Keratinocyte (primary cell): Measurements from ENCODE around the gene ELMO3. TPM values are rescaled to one million over a fixed set of nuclear protein-coding genes. Genes with fewer than 3 reads are reported as not detected.

Source experiments
- DNase-seq: peaks from one replicate; pipeline ENCODE4 v3.0.0-alpha.2; 2011; ENCODE audit warnings: low read depth, missing footprints, low spot score
- FAIRE-seq: peaks from 2 replicates; lab custom pipeline; 2011; peaks lifted over from hg19 to GRCh38; lab: Jason Lieb, UNC
- H2AFZ ChIP-seq: 2 replicates; pipeline ENCODE4 v1.6.0; 2012; ENCODE audit warnings: low read length, control low read depth, inconsistent platforms; ENCODE audit not compliant: control insufficient read depth
- H3K27ac ChIP-seq: 2 replicates; pipeline ENCODE4 v1.5.1; 2011; ENCODE audit warnings: low read length; ENCODE audit not compliant: control insufficient read depth, insufficient read depth
- H3K27me3 ChIP-seq: 3 replicates; pipeline ENCODE4 v1.6.0; 2011; ENCODE audit warnings: low read length; ENCODE audit not compliant: control insufficient read depth, insufficient read depth; ENCODE audit errors: extremely low read depth
- H3K36me3 ChIP-seq, 2 experiments: 2 replicates in 1 of 2; 3 replicates in 1 of 2; pipeline ENCODE4 v1.5.1; 2011; ENCODE audit warnings: low read length in 2 of 2, mild to moderate bottlenecking in 1 of 2; ENCODE audit not compliant: control insufficient read depth in 2 of 2, insufficient read depth in 2 of 2; ENCODE audit errors: extremely low read depth in 1 of 2
- H3K4me1 ChIP-seq: 3 replicates; pipeline ENCODE4 v1.5.1; 2011; ENCODE audit warnings: low read length; ENCODE audit not compliant: control insufficient read depth, insufficient read depth; ENCODE audit errors: extremely low read depth
- H3K4me2 ChIP-seq: 3 replicates; pipeline ENCODE4 v1.6.0; 2011; ENCODE audit warnings: low read depth, low read length; ENCODE audit not compliant: control insufficient read depth, insufficient read depth; ENCODE audit errors: extremely low read depth
- H3K4me3 ChIP-seq, 3 experiments: fragments of 200-600 bp in 1 of 3; sonication (generic) in 1 of 3; 2 replicates in 2 of 3; 3 replicates in 1 of 3; pipeline ENCODE4 v1.5.1; 2011 to 2016; ENCODE audit warnings: low read length in 3 of 3, mild to moderate bottlenecking in 3 of 3, control low read depth in 2 of 3, inconsistent platforms in 1 of 3, low read depth in 1 of 3, mixed read lengths in 1 of 3, mixed run types in 1 of 3, moderate library complexity in 1 of 3; ENCODE audit not compliant: control insufficient read depth in 2 of 3, insufficient read depth in 2 of 3; ENCODE audit errors: extremely low read depth in 1 of 3
- H3K79me2 ChIP-seq: 2 replicates; pipeline ENCODE4 v1.6.0; 2012; ENCODE audit warnings: low read length; ENCODE audit not compliant: control insufficient read depth, insufficient read depth
- H3K9ac ChIP-seq: 3 replicates; pipeline ENCODE4 v1.6.0; 2011; ENCODE audit warnings: low read length; ENCODE audit not compliant: control insufficient read depth, insufficient read depth; ENCODE audit errors: extremely low read depth
- H3K9me1 ChIP-seq: 3 replicates; pipeline ENCODE4 v1.6.0; 2011; ENCODE audit warnings: low read length; ENCODE audit not compliant: control insufficient read depth, insufficient read depth; ENCODE audit errors: extremely low read depth
- H3K9me3 ChIP-seq: 2 replicates; pipeline ENCODE4 v1.5.1; 2012; ENCODE audit warnings: low read depth, low read length; ENCODE audit not compliant: control insufficient read depth
- H4K20me1 ChIP-seq: 3 replicates; pipeline ENCODE4 v1.6.0; 2011; ENCODE audit warnings: low read length; ENCODE audit not compliant: control insufficient read depth, insufficient read depth; ENCODE audit errors: extremely low read depth
- EZH2 ChIP-seq: IDR thresholded peaks from one replicate; pipeline ENCODE4 v1.6.1; 2012; ENCODE audit warnings: inconsistent platforms, mild to moderate bottlenecking, low read length, moderate library complexity
- dilution Hi-C: fragments of 300-500 bp; cut with MboI; formaldehyde crosslinking; loops from one replicate; pipeline ENCODE4 v1.7.0; 2020; ENCODE audit warnings: low sequenced_read_pairs; ENCODE audit not compliant: extremely low pct_ligation_motif_present
- polyA plus RNA-seq, 5 experiments: library from polyadenylated mRNA; depleted of rRNA in 3 of 5; stranded (reverse) in 3 of 5; stranded (forward) in 1 of 5; unstranded in 1 of 5; fragments of >200 nt; gene quantifications; 1 replicate in 1 of 5; 2 replicates in 3 of 5; 3 replicates in 1 of 5; pipeline versions ENCODE4 v1.2.1 to v1.2.3, GENCODE V29; 2011 to 2012; ENCODE audit warnings: missing spikeins in 2 of 5, low read depth in 1 of 5, low replicate concordance in 1 of 5
- TF ChIP-seq, protein P1 (sequence below), 3 experiments: IDR thresholded peaks in 1 of 3; conservative IDR thresholded peaks in 1 of 3; optimal IDR thresholded peaks in 1 of 3; 2 replicates in 2 of 3; 3 replicates in 1 of 3; pipeline versions ENCODE3 to v1.5.1; 2011; ENCODE audit warnings: low read length in 3 of 3, mild to moderate bottlenecking in 3 of 3, moderate library complexity in 2 of 3, control low read depth in 1 of 3, inconsistent platforms in 1 of 3; ENCODE audit not compliant: insufficient read depth in 2 of 3; ENCODE audit errors: extremely low read depth in 1 of 3

Gene ELMO3
- polyA plus RNA-seq, 1 donor (not counting 4 experiments of a cell fraction or from before 2014, with no cell fraction given): 21.0 TPM

DNA sequence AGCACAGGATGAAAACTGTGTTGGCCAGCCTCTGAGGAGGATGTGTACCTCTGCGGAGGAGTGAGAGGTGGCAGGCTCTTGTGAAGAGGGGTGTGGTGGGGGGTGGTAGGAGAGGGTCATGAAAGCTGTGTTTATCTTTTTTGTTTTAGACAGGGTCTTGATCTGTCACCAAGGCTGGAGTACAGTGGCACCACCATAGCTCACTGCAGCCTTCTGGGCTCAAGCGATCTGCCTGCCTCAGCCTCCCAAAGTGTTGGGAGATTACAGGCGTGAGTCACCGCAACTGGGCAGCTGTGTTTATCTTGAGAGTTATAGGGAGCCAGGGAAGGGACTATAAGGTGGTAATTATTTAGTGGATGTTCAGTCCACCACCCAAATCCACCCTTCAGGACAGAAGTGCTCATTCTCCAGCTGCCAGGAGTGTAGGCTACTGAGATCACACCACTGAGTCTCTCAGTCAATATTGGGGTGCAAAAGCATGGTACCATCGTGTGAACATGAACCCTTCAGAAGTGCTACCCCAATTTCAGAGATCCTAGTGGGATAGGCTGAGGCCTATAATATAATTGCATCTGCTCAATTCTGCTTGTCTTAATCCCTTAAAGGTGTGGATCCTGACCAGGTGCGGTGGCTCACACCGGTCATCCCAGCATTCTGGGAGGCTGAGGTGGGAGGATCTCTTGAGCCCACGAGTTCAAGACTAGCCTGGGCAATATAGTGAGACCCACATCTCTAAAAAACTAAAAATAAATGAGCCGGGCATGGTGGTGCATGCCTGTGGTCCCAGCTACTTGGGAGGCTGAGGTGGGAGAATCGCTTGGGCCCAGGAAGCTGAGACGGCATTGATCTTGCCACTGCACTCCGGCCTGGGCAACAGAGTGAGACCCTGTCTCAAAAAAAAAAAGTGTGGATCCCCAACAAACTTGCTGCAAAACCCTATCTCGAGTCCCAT lies 8.2 kb upstream of the ELMO3 start:
- no peak overlapping the region for H3K27ac ChIP-seq
- TF ChIP-seq, protein P1, sequence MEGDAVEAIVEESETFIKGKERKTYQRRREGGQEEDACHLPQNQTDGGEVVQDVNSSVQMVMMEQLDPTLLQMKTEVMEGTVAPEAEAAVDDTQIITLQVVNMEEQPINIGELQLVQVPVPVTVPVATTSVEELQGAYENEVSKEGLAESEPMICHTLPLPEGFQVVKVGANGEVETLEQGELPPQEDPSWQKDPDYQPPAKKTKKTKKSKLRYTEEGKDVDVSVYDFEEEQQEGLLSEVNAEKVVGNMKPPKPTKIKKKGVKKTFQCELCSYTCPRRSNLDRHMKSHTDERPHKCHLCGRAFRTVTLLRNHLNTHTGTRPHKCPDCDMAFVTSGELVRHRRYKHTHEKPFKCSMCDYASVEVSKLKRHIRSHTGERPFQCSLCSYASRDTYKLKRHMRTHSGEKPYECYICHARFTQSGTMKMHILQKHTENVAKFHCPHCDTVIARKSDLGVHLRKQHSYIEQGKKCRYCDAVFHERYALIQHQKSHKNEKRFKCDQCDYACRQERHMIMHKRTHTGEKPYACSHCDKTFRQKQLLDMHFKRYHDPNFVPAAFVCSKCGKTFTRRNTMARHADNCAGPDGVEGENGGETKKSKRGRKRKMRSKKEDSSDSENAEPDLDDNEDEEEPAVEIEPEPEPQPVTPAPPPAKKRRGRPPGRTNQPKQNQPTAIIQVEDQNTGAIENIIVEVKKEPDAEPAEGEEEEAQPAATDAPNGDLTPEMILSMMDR (optimal IDR thresholded peaks at IDR 0.05 in 1 of 3, IDR thresholded peaks at IDR 0.05 in 1 of 3, conservative IDR thresholded peaks at IDR 0.05 in 1 of 3; ENCODE audit: extremely low read depth in 1 of 3, insufficient read depth in 2 of 3, low read length in 3 of 3): no peak
- TF ChIP-seq EZH2: no peak
- no peak overlapping the region for H3K4me2 ChIP-seq
- no peaks in the 10 kb centered on the region for H3K27me3 ChIP-seq
- H3K79me2 ChIP-seq: peaks cover 36% of the 10 kb centered on the region
- peaks cover 4% of the 10 kb centered on the region for H4K20me1 ChIP-seq
- peaks cover 15% of the 10 kb centered on the region for H3K4me1 ChIP-seq
- no peak for FAIRE-seq
- no peak overlapping the region for H2AFZ ChIP-seq
- H3K36me3 ChIP-seq: peaks cover 17 to 23% of the 10 kb centered on the region in 2 experiments
- H3K4me3 ChIP-seq: no peak overlapping the region
- no peak for DNase-seq
- H3K9me1 ChIP-seq: peaks cover 4% of the 10 kb centered on the region
- H3K9ac ChIP-seq: no peak overlapping the region
- H3K9me3 ChIP-seq: no peaks in the 10 kb centered on the region
- dilution Hi-C loops: no loop called here

DNA sequence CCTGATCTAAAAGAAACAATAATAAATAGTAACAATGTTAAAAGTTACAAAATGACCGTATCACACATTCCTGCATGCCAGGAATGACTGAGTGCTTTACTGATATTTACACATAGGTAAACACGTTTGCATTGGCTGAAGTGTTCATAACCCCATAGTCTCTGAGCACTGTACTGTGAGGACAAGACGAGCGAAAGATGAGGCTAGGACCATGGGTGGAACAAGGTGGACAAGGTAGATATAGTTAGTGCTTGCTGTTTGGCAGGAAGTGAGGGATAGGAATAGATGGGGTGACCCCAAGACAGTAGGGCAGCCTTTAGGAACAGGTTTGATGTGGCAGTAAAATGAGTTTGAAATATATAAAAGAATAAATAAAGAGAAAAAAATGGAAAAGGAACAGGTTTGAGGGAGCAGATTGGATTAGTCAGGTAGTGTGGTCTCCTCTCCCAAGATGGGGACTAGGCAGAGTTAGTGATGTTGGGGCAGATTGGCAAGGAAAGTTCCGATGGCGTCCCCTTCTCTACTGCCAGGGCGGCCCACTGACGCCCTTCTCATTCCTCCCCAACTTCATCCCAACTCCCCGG lies 7.4 kb upstream of the ELMO3 start:
- Histone ChIP-seq H3K36me3 (peaks cover 22 to 31% of the 10 kb centered on the region in 2 experiments), H3K9ac (peak overlapping the region; percentile 89), H3K9me3 (no peaks in the 10 kb centered on the region), H4K20me1 (peaks cover 4% of the 10 kb centered on the region), H3K4me3 (peak overlapping the region in 2 of 3 experiments; percentile 47 to 85), H3K27me3 (no peaks in the 10 kb centered on the region), H2AFZ (peak overlapping the region; percentile 65), H3K9me1 (peaks cover 2% of the 10 kb centered on the region), H3K4me2 (peak overlapping the region; percentile 69), H3K27ac (no peak overlapping the region), H3K4me1 (peaks cover 15% of the 10 kb centered on the region), H3K79me2 (peaks cover 41% of the 10 kb centered on the region)
- FAIRE-seq: no peak
- TF ChIP-seq EZH2: no peak
- TF ChIP-seq, protein P1 (optimal IDR thresholded peaks at IDR 0.05 in 1 of 3, IDR thresholded peaks at IDR 0.05 in 1 of 3, conservative IDR thresholded peaks at IDR 0.05 in 1 of 3; ENCODE audit: extremely low read depth in 1 of 3, insufficient read depth in 2 of 3, low read length in 3 of 3): no peak
- dilution Hi-C loops: no loop called here
- no peak for DNase-seq
